SH-SY5Y (cell line): ENCODE data around the gene C1orf116.

ENCODE experiments used
- GATA2 ChIP-seq: IDR thresholded peaks from 2 replicates; pipeline ENCODE4 v1.6.1; 2011; ENCODE audit warnings: mild to moderate bottlenecking, low read depth, low read length
- GATA3 ChIP-seq: IDR thresholded peaks from 2 replicates; pipeline ENCODE4 v1.6.1; 2011; ENCODE audit warnings: low read depth, mild to moderate bottlenecking, low read length, moderate library complexity

DNA sequence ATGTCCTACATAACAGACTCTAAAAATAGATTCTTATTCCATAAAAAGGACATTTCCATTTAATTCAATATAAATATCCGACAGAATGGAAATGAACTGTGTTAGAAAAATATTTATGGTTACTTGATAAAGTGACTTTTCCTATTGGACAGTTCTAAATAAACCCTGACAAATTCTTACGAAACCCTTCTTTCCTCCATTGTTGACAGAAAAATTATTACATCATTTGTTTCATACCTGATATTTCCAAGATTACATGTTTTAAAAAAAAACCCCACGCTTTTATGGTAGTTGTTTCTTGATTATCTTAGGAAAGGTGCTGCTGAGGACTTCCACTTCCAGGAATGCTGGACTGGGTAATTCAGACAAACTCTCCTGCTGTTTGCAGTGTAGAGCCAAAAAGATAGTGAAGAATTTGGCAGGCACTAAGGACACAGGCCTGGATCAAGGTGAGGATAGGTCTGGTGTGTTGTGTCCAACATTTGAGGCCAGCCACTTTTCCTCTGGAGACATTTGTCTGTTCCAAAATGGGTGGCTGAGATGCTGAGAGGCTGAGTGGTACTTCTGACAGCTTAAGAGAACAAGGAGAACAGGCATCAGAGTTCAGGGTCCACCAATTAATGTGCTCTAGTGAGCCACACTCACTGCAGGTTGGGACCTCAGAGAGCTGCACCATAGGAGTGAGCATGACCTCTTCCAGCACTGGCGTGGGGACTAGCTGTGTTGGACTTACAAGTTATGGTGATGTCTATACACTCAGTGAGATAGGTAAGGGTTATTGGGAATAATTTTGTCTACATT lies 7.0 kb upstream of the C1orf116 start:
- TF ChIP-seq GATA3 (no peak), GATA2 (no peak)
